Smooth muscle cell of the brain vasculature (primary cell): ENCODE data around the gene YBX3.

Source experiments
- DNase-seq: peaks from one replicate; pipeline ENCODE4 v3.0.0-alpha.2; 2012; ENCODE audit warnings: low read depth, low spot score

The YBX3 gene

DNA sequence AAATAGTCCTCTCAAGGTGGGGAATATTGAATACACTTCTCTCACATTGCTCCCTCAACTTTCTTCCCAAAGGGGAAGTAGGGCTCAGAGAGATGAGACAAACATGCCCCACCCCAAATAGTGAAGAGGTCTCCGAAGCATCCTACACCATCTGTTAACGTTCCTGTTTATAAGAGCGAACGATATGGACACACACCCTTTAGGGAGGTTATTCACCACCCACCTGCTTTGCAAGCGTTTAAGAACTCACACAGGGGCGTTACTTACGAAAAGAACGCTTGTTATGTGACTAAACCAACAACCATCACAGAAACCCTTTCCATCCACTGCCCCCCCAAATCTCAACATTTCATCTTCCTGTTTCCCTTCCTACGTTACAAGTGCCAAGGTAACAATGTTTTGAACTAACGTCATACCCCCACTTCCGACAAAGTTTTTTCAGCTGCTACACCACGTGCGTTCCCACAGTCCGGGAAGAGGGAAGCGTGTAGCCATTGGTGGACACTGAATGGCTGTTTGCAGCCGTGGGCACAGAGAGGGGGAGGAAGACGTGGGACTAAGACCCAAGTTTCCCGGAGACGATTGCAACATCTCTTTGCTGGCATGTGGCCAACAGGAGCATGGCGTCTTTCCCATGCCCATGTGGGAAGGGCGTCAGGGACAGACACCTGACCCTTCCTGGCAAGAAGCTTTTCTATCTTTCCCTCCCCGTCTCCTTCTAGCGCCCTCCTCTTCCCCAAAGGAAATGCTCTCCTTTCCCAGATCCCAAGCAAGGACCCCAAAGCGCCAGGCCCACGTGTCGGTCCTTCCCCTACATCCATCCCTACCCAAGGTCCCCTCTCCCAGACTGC lies 1.2 kb downstream of the YBX3 start:
- peak; percentile 83 for DNase-seq

DNA sequence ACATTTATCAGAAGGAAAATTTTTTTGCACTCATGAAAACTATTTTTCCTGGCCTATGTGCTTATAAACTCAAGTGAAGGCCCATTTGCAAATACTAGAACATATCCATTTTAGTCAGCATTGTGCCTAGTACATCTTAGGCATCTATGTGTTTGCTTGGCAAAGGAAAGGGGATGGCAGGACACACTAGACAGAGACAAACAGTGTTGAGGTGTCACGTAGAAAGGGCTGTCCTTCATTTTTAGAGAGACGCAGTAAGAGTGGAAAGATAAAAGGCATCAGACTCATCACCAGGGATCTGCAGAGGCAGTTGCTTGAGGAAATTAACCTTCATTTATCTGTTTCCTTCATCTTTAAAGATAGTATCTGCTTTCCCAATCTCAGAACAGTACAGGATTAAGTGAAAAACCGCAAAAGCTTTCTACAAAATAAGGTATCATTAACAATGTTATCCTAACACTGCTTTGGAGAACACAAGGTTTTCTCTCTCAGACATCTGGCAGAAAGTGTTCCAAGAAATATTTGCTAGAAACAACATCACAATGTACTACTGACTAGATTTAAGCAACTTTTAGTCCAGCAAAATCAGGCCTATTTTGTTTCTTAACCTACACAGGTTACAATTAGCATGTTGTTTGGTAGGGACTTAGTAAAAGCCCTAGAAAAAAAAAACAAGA lies 2.0 kb downstream of the YBX3 start:
- no peak for DNase-seq

DNA sequence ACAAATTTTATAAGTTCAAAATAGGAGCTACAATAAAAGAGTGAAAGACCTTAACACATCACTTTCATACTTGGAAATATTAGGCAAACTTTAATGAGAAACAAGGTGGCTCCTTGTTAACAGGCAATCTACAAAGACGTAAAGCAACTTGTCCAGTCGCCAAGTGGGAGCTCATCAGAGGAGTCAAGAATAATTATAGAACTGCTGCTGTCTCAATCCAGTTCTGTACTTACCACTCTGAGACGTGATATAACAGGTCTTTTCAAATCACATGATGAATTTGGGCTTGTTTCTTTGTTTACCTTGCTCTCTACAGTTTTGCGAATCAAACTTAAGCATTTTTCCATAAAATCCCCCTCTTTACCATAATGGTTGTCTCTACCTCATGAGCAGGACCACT lies 3.6 kb downstream of the YBX3 start:
- no peak for DNase-seq

DNA sequence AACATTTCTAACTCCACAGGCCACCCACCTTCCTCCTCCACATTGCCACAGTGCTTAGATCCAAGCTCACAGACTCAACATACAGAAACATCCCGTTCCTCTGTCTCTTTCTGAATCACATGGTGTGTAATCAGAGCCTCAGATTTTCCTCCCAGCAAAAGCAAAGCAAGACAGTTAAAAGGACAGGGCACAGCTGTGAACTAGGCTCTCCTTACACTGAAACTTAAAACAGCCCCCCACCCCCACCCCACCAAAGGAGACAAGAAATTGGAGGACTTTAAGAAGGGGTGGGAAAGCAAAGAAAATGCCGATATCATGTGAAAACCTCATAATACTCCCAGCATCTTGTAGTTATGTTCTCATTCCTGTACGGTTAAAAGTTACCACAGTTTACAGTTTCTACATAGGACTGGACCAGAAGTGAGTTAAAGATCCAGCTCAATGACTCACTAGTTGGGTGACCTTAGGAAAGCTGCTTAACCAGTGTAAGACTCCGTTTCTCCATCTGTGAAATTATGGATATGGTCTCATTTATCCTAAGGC lies 4.8 kb downstream of the YBX3 start:
- peak; percentile 52 for DNase-seq

DNA sequence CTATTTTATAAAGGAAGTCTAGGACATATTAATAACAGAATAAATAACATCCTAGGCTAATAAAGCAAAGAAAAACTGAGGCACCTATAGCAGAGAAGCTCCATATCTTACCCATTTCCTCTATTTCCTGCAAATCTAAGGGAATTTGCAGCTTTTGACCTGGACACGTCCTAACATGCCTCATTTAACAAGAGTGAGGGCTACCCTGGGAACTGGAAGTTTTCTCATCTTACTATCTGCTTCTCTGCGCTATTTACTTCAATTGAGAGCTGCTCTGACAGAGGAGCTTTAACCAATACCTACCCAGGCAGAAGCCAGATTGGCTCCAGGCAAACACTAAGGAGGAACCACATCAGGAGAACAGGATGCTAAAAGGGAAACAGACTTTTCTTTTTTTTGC lies 5.7 kb downstream of the YBX3 start:
- no peak for DNase-seq

DNA sequence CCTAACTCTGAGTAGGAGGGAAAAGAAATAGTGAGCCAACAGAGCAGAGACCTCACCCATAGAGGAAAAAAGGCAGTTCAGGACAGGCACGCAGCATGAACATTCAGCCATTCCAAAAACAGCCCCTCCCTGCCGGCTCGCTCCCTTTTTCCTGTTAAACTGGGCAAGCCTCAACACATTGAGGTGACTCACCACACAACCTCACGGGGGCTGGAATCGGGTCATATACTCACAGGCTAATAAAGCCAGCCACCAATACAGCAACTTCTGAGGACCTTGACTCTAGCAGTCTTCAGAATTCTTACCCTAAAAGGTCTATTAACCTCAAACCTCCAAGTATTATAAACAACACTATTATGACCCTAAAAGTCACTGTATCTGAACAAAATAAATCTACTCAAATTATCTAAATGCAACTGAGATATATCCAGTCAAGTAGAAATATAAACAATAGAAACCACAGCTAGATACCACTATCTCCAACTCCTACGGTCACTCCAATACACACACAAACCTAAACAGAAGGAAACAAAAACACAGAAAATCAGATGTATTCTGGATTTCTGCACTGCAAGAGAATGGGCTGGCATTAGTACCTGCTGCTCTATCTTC lies 6.3 kb downstream of the YBX3 start:
- DNase-seq: peak; percentile 75

DNA sequence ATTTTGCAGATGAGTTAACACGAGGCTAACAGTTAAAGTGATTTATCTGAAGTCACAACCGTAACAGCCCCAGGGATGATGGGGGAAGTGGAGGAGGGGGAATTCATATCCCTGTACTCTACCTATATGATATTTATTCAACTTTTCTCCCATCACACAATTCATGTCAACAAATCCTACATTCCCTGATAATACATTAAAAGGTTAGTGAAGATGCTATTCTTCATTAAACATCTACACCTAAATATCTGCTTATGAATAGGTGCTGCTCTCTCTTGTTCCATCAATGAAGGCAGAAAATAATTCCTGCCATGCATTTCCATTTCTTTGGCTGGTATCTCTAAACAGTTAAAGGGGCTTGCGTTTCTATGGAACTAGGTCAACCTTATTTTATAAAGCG lies 6.8 kb downstream of the YBX3 start:
- DNase-seq: no peak

DNA sequence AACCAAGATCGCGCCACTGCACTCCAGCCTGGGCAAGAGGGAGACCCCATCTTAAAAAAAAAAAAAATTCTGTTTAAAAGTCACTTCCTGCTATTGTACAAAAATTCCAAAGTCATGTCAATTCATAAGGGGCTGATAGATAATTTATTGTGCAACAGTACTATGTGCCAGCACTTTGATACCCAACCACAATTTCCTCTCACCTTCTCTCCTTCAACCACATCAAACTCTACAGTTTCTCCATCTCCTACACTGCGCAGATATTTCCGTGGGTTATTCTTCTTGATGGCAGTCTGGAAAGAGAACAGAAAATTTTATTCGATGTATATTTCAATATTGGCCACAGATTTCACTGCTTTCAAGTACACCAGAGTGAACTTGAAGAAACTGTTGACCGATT lies 7.6 kb downstream of the YBX3 start:
- DNase-seq: no peak

DNA sequence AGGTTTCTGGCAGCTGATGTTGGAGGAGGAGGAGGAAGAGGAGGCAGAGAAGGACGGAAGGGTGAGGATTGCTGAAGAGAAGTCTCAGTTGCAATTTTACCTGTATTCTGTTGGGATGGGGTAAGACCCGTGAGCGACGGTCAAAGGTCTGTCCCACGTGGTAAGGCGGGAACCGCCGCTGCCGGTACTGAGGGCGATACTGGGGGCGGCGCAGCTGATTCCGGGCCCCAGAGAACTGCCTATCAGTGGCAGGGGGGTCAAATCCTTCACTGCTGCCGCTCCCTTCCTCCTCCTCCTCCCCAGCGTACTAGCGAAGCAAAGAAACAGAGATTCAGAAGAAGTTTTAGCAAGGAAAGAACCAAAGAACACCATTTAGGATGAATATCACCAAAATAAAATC lies 13.3 kb downstream of the YBX3 start:
- DNase-seq: no peak

DNA sequence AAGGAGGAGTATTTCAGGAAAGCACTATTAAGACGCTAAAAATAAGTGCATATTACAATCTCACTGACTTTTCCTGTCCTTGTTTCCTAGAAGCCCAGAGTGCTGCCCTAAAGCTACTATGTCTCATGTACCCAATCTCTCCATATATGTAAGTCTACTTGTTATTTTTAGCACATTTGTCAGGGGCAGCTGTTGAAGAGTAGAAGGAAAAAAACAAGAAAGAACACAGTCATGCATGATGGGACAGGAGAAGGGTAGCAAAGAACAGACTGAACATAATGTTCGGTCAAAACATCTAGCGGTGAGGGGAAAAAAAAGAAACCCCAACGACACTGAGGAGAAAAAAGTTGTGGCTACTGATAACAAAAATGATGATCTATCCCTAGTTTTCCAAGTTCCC lies 14.3 kb downstream of the YBX3 start:
- DNase-seq: no peak

DNA sequence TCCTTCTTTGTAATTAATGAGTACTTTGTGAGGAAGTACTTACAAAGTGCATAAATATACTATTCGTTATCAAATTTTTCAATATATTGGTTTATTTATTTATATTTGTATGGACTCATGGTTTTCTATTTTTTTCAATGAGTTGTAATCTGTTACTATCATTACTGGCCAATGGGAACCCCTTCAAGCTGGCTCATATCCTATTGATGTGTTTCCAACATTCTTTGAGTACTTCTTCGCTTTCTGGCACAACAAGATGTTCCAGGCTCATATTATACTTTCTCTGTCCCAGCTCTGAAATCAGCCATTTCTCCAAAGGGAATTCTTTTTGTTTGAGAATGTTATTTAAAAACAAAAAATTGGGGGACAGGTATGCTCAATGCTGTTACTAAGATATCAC lies 17.5 kb downstream of the YBX3 start:
- DNase-seq: no peak

DNA sequence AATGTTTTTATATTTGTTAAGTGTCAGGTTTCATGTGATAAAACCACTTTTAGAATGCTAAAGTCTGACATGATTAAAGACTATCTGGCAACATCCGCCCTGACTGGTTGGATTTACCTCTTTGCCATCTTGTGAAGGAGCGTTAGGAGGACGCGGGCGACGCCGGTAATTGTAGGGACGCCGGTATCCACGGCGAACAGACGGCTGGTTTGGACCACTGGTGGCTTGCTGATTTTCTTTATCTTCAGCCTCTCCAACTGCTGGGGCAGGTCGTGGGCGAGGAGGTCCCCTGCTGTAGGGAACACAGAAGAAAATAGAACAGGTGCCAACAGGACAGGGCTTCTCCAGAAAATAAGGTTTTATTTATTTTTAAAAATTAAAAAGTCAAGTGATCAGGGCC lies 21.3 kb downstream of the YBX3 start:
- DNase-seq: no peak

DNA sequence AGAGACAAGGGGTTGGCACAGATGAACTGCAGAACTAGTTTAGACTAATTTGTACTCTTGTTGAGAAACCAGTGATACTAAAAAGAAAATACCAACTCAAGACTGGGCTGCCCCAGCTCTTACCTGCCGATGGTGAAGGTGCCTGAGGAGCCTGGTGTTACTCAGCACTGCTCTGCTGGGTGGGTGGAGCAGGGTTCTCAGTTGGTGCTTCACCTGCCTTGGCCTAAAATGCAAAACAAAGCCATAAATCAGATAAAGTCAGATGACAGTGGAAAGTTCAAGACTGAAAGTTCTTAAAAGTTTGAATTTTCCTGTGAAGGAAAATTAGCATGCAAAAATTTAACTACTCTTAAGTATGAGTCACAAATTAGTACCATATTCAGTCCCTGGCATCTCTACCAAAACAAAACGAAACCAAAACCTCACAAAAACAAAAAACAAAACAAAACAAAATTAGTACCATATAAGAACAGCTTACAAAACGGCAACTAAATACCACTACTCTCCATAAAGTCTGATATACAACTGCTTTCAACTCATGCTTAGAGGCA lies 21.9 kb downstream of the YBX3 start:
- no peak for DNase-seq

DNA sequence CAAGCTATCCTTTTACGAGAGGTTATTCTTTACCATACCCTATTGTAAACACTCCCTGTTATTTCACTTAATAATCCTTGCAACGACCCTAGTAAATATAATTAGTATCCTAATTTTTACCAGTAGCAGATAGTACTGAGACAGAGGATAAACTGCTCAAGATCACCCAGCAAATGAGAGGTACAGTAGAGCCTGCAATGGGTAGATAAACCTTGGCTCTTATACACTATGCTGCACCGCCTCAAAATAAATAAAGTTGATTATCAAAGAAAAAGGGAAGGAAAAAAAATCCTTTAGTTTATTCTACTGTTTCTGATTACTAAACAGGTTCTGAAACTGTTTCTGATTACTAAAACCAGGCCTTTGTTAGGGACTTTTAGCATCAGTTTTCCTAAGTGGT lies 22.5 kb downstream of the YBX3 start:
- DNase-seq: no peak

DNA sequence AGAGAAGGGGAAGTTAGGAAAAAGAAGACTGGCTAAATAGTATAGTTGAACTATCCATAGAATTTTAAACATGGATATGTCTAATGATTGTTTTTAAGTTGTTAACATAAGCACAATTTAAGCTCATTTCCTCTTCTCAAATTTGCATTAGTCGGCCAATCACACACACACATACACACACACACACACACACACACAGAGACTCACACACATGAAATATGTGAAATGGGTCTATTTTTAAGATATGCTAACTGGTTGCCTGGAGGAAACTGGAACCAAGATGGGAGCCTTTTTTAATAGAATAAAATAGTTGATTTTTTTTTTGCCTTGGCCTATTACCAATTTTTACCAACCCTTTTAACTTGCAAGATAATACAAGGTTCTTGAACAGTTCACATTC lies 25.3 kb downstream of the YBX3 start:
- no peak for DNase-seq

DNA sequence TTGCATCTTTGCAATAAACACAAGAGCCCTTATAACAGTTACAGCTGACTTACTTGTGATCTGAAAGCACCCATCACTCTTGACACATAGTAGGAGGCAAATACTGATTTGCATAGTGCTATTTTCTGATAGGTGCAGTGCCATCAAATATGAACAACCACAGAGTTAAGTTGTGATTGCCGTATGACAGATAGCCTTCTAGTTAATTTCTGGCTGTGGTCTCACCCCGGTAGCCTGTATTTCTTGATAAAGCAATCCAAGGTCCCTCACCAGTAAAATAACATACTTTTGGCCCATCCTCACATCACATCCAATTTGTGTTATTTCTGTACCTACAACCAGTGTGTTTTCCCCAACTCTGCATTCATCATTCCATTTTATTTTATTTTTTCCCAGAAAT lies 26.0 kb downstream of the YBX3 start:
- no peak for DNase-seq

DNA sequence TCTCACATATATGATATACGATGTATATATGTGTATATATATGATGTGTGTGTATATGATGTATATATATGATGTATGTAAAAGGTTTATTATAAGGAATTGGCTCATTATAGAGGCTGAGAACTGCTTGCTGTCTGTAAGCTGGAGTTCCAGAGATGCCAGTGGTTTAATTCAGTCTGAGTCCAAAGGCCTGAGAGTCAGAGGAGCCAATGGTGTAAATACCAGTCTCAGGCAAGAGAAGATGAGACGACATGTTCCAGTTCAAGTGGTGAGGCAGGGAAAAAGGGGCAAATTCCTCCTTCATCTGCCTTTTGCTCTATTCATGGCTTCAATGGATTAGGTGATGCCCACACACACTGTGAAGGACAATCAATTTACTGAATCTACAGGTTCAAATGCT lies 32.2 kb downstream of the YBX3 start:
- no peak for DNase-seq

DNA sequence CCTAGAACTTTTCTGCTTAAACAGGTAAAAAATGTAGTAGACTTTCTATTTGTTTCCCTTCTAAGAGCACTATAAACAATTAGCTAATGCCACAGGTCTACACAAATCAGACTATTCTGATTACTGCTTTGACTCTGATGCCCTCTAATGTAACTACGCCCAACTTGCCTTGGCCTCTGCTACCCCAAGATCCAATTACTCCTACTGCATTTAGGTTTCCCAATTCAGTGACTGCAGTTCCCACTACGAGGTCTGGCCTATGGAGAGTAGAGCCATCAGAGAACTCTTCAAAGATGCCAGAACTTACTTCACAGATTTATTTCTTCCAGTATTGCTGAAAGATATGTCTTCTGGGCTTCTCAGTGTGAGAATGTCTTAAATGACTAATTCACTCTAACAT lies 34.0 kb downstream of the YBX3 start:
- no peak for DNase-seq

DNA sequence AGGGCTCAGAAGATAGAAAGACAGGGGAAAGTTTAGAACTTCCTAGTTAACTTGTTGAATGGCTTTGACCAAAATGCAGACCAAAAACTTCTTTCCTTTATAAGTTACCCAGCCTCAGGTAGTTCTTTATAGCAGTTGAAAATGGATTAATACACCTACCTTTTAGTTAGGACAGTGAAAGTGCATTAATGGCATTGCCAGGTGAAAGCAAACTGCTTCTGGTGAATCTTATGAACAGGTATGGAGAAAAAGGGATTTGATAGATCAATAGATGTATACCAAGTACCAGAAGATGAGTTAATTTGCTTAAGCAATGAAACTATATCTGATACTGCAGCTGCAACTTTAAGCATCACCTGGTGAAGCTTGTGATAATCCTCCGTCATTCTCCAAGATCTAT lies 35.1 kb downstream of the YBX3 start:
- DNase-seq: no peak

DNA sequence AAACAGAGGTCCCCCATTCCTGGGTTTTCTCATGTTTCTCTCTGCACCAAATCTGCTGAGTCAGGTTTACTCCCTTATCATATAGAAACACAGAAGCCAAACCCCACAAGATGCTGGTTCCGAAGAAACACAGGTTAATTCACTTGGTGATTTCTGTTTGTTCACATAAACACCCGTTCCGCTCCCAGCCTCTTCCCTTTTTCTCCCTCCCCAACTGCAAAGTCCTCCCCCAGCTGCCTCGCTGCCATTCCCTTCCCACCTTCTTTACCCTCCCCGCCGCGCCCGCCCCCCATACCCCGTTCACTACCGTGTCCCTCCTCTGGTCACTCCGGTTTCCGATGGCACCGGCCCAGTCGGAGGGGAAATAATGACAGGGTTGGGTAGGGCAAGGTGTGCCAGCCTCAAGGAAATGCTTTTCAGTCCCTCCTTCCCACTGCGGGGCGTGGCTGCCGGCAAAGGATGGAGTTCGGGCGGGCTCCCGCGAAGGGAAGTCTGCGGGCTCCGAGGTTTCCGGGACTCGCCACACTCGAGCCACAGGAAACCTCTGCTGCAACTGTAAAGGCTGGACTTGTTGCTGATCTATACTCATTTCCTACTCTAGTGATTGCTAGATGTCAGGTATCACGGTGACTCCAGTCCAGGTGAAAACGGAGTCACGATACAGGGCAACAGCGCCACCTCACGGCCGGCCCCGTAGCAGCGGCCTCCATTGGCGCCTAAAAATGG lies 49.3 kb downstream of the YBX3 start, which contains the start of gene STYK1:
Gene STYK1, minus strand, starts transcription at position 394 of the 726 bp plus-strand sequence. CDS start 39,434 bp downstream, outside the sequence.
- peak; percentile 7 for DNase-seq

DNA sequence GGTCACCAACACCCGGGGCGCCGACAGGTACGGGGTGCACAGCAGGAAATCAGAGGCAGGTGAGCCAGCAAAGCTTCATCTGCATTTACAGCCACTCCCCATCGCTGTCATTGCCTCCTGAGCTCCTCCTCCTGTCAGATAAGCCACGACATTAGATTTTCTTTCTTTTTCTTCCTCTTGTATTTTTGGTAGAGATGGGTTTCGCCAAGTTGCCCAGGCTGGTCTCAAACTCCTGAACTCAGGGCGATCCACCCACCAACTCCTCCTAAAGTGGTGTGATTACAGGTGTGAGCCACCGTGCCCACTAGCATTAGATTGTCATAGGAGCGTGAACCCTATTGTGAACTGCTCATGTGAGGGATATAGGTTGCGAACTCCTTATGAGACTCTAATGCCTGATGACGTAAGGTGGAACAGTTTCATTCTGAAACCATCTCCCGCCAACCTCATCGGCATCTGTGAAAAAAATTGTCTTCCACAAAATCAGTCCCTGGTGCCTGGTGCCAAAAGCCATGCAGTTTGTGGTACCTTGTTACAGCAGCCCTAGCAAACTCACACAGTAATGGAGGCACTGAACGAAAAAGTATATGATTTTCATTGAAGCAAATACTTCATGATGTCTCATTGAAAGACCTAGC lies 50.8 kb downstream of the YBX3 start:
- no peak for DNase-seq
